Measurements from ENCODE around the gene IQUB. TPM values are rescaled to one million over a fixed set of nuclear protein-coding genes. Genes with fewer than 3 reads are reported as not detected.
"Not testable (repeated sequence)": the region's sequence is repeated elsewhere in the genome, so short reads cannot be mapped to it uniquely, and the experiment has no call there.

IQUB gene
- total RNA-seq, 4 donors from 2014 or later = 0.14 to 0.32 TPM; not detected in 2

DNA sequence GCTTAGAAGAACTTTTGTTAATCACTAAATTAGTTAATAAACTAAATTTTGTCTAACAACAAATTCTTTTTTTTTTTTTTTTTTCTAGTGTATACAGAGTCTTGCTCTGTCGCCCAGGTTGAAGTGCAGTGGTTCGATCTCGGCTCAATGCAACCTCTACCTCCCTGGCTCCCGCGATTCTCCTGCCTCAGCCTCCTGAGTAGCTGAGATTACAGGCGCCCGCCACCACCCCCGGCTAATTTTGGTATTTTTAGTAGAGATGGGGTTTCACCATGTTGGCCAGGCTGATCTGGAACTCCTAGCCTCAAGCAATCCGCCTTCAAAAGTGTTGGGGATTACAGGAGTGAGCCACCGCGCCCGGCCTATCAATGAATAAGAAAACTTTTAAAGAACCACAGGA lies 1.1 kb upstream of the IQUB start:
- H3K4me1 ChIP-seq = peaks cover 0 to 19% (median 6%) of the 10 kb centered on the region in 4 donors
- WGBS, 2 donors (ENCODE audit: low coverage in 1 of 2) = 75 to 91% methylated on average over 4 to 12 of the region's 12 CpGs
- H3K27ac ChIP-seq = peak overlapping the region; percentile 82 to 93 (median 89)
- TF ChIP-seq EP300 (IDR thresholded peaks at IDR 0.05; ENCODE audit: low read depth) = no peak
- no peak for TF ChIP-seq POLR2A (IDR thresholded peaks at IDR 0.05)
- H3K4me3 ChIP-seq = peak overlapping the region in 2 of 4 donors; percentile 49 to 58
- no peaks in the 10 kb centered on the region for H3K36me3 ChIP-seq
- DNase-seq = no peak
- in situ Hi-C loops (cut with MboI; ENCODE audit: low pct_ligation_motif_present in 1 of 4, low pct_unique_long_range_greater_than_20kb in 1 of 4, low sequenced_read_pairs in 3 of 4) (no loop called here), intact Hi-C loops (cut with DNase I; ENCODE audit: low total_unique reads) (no loop called here)
- no peaks in the 10 kb centered on the region for H3K9me3 ChIP-seq
- H3K27me3 ChIP-seq = peaks cover 29% of the 10 kb centered on the region

DNA sequence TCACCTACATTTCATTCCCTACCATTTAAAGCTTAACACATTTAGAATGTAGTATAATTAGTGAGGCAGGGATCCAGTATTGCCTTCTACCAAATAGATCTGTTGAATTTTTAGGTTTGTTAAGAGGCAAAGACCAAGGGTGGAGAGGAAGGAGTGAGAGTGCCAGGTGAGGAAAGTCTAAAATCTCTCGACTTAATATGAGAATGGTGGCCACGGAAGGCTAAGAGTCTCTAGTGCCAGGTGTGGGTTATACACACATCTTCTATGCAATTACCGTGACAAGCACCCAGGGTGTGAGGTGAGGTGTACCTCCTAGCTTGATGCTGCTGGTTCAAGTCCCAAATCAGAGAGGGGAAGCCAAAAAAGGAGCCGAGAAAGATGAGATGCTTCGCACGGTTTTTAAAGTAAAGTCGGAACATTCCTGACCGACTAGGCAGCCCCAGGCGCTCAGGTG lies 439 bp downstream of the IQUB start:
- peak overlapping the region in 3 of 4 donors; percentile 13 to 93 (median 90) for H3K27ac ChIP-seq
- H3K4me1 ChIP-seq = peaks cover 0 to 19% (median 6%) of the 10 kb centered on the region in 4 donors
- no peaks in the 10 kb centered on the region for H3K36me3 ChIP-seq
- H3K4me3 ChIP-seq = peak overlapping the region; percentile 49 to 58 (median 53)
- no peak for DNase-seq
- intact Hi-C loops (cut with DNase I; ENCODE audit: low total_unique reads) (no loop called here), in situ Hi-C loops (cut with MboI; ENCODE audit: low pct_ligation_motif_present in 1 of 4, low pct_unique_long_range_greater_than_20kb in 1 of 4, low sequenced_read_pairs in 3 of 4) (no loop called here)
- TF ChIP-seq POLR2A (IDR thresholded peaks at IDR 0.05) (no peak), EP300 (IDR thresholded peaks at IDR 0.05; ENCODE audit: low read depth) (no peak)
- TF ChIP-seq, protein P1, sequence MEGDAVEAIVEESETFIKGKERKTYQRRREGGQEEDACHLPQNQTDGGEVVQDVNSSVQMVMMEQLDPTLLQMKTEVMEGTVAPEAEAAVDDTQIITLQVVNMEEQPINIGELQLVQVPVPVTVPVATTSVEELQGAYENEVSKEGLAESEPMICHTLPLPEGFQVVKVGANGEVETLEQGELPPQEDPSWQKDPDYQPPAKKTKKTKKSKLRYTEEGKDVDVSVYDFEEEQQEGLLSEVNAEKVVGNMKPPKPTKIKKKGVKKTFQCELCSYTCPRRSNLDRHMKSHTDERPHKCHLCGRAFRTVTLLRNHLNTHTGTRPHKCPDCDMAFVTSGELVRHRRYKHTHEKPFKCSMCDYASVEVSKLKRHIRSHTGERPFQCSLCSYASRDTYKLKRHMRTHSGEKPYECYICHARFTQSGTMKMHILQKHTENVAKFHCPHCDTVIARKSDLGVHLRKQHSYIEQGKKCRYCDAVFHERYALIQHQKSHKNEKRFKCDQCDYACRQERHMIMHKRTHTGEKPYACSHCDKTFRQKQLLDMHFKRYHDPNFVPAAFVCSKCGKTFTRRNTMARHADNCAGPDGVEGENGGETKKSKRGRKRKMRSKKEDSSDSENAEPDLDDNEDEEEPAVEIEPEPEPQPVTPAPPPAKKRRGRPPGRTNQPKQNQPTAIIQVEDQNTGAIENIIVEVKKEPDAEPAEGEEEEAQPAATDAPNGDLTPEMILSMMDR (IDR thresholded peaks at IDR 0.05) = no peak
- H3K9me3 ChIP-seq = no peaks in the 10 kb centered on the region
- H3K27me3 ChIP-seq = peaks cover 42% of the 10 kb centered on the region
- 0 to 2% methylated on average over 2 to 9 of the region's 9 CpGs for whole genome bisulfite sequencing, 2 donors (ENCODE audit: low coverage in 1 of 2)

DNA sequence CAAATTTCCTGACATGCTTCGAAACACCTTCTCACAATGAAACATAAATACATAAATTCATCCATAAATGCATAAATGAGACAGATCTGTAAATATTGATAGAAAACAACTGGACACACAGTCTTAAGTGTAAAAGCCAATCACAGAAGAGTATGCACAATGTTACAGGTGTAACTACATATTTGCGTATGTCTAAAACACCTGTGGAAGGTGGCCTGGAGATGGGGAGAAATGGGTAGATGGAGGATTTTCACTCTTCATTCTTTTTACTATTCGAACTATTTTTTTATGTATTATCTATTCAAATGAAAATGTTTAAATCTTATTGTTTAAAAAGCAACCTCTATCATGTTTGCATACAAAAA lies 860 bp downstream of the IQUB start:
- Histone ChIP-seq H3K9me3 (no peaks in the 10 kb centered on the region), H3K27me3 (peaks cover 45% of the 10 kb centered on the region), H3K27ac (peak overlapping the region in 1 of 4 donors; percentile 93), H3K4me1 (peaks cover 0 to 19% (median 6%) of the 10 kb centered on the region in 4 donors), H3K4me3 (peak overlapping the region in 1 of 4 donors; percentile 49), H3K36me3 (no peaks in the 10 kb centered on the region)
- TF ChIP-seq POLR2A (IDR thresholded peaks at IDR 0.05) (no peak), EP300 (IDR thresholded peaks at IDR 0.05; ENCODE audit: low read depth) (no peak), POLR2AphosphoS5 (IDR thresholded peaks at IDR 0.05) (no peak)
- TF ChIP-seq, protein P1 (IDR thresholded peaks at IDR 0.05) = no peak
- DNase-seq = no peak
- in situ Hi-C loops (cut with MboI; ENCODE audit: low pct_ligation_motif_present in 1 of 4, low pct_unique_long_range_greater_than_20kb in 1 of 4, low sequenced_read_pairs in 3 of 4) = no loop called here
- WGBS, 2 donors (ENCODE audit: low coverage in 1 of 2) = 42 to 77% methylated on average over 2 to 3 of the region's 3 CpGs
- intact Hi-C loops (cut with DNase I; ENCODE audit: low total_unique reads) = no loop called here

DNA sequence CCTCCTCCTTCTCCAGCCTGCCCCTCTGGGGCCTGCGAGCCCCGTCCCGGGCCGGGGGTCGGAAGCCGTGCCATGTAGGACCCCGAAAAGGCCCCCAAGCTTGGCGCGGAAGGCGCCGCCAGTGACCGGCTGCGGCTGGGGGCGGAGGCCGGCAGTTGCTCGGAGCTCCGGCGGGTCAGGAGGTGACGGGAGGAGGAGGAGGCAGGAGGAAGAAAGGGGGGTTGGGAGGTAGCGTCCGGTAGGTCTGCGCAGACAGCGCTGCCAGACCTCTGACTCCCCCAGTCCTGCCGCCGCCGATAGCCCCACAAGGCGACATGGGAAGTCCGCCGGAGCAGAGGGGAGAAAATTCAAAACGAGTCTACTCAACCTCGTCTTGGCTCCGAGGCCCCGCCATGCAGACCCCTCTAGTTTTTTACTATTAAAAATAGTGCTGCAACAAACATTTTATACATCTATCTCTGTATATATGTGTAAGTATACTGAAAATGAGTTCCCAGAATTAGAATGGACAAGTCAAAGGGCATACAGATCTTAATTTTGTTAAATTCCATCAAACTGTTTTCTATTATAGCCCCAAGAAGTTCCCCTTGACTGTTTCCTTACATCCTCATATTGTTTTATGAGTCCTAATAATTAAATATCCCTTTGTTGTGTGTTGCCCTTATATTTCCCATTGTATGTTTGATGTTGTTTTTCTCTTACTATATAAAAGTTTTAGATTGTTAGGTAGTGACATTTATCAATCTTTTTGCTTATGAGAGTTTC lies 1.4 kb downstream of the IQUB start:
- Histone ChIP-seq H3K4me1 (peaks cover 0 to 19% (median 8%) of the 10 kb centered on the region in 4 donors), H3K27me3 (peaks cover 45% of the 10 kb centered on the region), H3K4me3 (peak overlapping the region in 3 of 4 donors; percentile 14 to 46 (median 17))
- H3K9me3 ChIP-seq; in situ Hi-C loops (cut with MboI; ENCODE audit: low pct_ligation_motif_present in 1 of 4, low pct_unique_long_range_greater_than_20kb in 1 of 4, low sequenced_read_pairs in 3 of 4); H3K36me3 ChIP-seq; intact Hi-C loops (cut with DNase I; ENCODE audit: low total_unique reads); H3K27ac ChIP-seq: not testable (repeated sequence)
- 8 to 20% methylated on average over 2 to 15 of the region's 33 CpGs for WGBS, 2 donors (ENCODE audit: low coverage in 1 of 2)
- DNase-seq = peak; percentile 30

DNA sequence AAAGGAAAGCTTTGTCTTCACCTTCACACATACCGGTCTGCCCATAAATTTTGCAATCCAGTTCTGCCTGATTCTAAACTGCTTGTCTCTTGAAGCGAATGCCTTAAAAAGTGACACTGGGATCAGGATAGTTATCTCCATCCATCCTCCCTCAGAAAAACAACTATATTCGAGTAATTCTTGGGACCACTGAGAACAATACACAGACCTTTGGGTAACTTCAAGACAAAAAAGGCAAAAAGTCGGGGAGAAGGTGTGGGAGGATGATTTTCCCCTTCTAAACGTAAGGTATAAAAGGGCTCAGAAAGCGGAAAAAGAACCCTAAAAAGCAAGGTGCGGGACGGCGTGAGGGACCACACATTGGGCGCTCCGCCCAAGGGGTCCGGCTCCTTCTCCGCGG lies 2.1 kb downstream of the IQUB start:
- H3K4me1 ChIP-seq = peaks cover 0 to 19% (median 8%) of the 10 kb centered on the region in 4 donors
- H3K9me3 ChIP-seq; intact Hi-C loops (cut with DNase I; ENCODE audit: low total_unique reads); H3K36me3 ChIP-seq; H3K27ac ChIP-seq; in situ Hi-C loops (cut with MboI; ENCODE audit: low pct_ligation_motif_present in 1 of 4, low pct_unique_long_range_greater_than_20kb in 1 of 4, low sequenced_read_pairs in 3 of 4); DNase-seq: not testable (repeated sequence)
- WGBS, 2 donors (ENCODE audit: low coverage in 1 of 2) = 16 to 26% methylated on average over 3 to 6 of the region's 14 CpGs
- H3K27me3 ChIP-seq = peaks cover 45% of the 10 kb centered on the region
- H3K4me3 ChIP-seq = peak overlapping the region in 2 of 4 donors; percentile 17 to 46

DNA sequence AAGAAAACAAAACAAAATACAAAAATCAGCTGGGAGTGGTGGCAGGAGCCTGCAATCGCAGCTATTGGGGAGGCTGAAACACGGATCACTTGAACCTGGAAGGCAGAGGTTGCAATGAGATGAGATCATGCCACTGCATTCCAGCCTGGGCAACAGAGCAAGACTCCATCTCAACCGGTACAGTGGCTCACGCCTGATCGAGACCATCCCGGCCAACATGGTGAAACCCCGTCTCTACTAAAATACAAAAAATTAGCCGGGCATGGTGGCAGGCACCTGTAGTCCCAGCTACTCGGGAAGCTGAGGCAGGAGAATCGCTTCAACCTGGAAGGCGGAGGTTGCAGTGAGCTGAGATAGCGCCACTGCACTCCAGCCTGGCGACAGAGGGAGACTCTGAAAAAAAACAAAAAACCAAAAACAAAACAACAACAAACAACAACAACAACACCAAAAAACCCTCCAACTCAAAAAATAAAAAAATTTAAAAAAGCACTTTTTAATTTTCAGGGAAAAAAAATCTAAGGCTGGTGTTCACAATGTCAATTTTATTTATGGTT lies 4.3 kb downstream of the IQUB start:
- in situ Hi-C loops (cut with MboI; ENCODE audit: low pct_ligation_motif_present in 1 of 4, low pct_unique_long_range_greater_than_20kb in 1 of 4, low sequenced_read_pairs in 3 of 4); DNase-seq; intact Hi-C loops (cut with DNase I; ENCODE audit: low total_unique reads); H3K27ac ChIP-seq; H3K4me3 ChIP-seq; H3K9me3 ChIP-seq; H3K36me3 ChIP-seq: not testable (repeated sequence)
- 87 to 91% methylated on average over 11 to 13 of the region's 13 CpGs for WGBS, 2 donors (ENCODE audit: low coverage in 1 of 2)
- peaks cover 0 to 14% (median 8%) of the 10 kb centered on the region in 4 donors for H3K4me1 ChIP-seq
- H3K27me3 ChIP-seq = peaks cover 45% of the 10 kb centered on the region
